K562 (cell line): ENCODE data around the gene PAX8. TPM values are rescaled to one million over a fixed set of nuclear protein-coding genes. Genes with fewer than 3 reads are reported as not detected.

Experiments used
- ADNP ChIP-seq: fragments of 200-800 bp; sonication (Bioruptor generic); IDR thresholded peaks from 2 replicates; pipeline ENCODE4 v1.6.1; 2016; ENCODE audit warnings: missing genetic modification characterization, missing compliant biosample characterization
- ARID1B ChIP-seq: fragments of 450-650 bp; IDR thresholded peaks from 2 replicates; pipeline ENCODE4 v1.6.1; 2016; ENCODE audit warnings: antibody characterized with exemption, mild to moderate bottlenecking, inconsistent platforms
- ATF7 ChIP-seq: fragments of 450-650 bp; IDR thresholded peaks from 2 replicates; pipeline ENCODE4 v1.7.1; 2014; ENCODE audit warnings: mild to moderate bottlenecking, moderate library complexity
- PYGO2 ChIP-seq: fragments of 450-650 bp; IDR thresholded peaks from 2 replicates; pipeline ENCODE4 v1.6.1; 2016; ENCODE audit warnings: mild to moderate bottlenecking, missing genetic modification characterization, moderate library complexity, missing compliant biosample characterization
- TFAM ChIP-seq: fragments of 250-450 bp; sonication (Bioruptor Pico); conservative IDR thresholded peaks from 2 replicates; pipeline ENCODE4 v1.5.0; 2021; ENCODE audit warnings: mild to moderate bottlenecking, moderate library complexity
- ZBTB1 ChIP-seq: sonication (generic); formaldehyde crosslinking; IDR thresholded peaks from 2 replicates; pipeline ENCODE4 v1.8.1; 2023; ENCODE audit warnings: missing genetic modification reagents, low read depth, mild to moderate bottlenecking, borderline replicate concordance
- ZNF316 ChIP-seq: fragments of 450-650 bp; IDR thresholded peaks from 2 replicates; pipeline ENCODE4 v1.6.1; 2016
- ZNF445 ChIP-seq: fragments of 250-450 bp; sonication (Bioruptor Pico); IDR thresholded peaks from 2 replicates; pipeline ENCODE4 v1.4.0; 2020; ENCODE audit warnings: low read depth, mild to moderate bottlenecking, moderate library complexity
- polyA plus RNA-seq, 8 experiments: library from polyadenylated mRNA; depleted of rRNA in 4 of 8; stranded (reverse) in 5 of 8; unstranded in 3 of 8; fragments of >200 nt; fragmentation: Nextera tagmentation in 2 of 8; fragmentation: Illumina TruSeq in 1 of 8; extraction: Ambion mirVana in 2 of 8; extraction: Trizol in 1 of 8; gene quantifications; 2 replicates each; pipeline versions ENCODE4 v1.2.1 to v1.2.3, GENCODE V29; 2011 to 2014; ENCODE audit warnings: inconsistent platforms in 1 of 8, missing spikeins in 1 of 8
- total RNA-seq, 7 experiments: library from RNA; depleted of rRNA in 6 of 7; stranded (reverse); fragments of >200 nt in 6 of 7; fragmentation: Illumina TruSeq in 2 of 7; extraction: Trizol in 2 of 7; gene quantifications; 2 replicates each; pipeline versions ENCODE4 v1.2.1 to v1.2.3, GENCODE V29; 2011 to 2021; ENCODE audit warnings: low replicate concordance in 1 of 7
- TF ChIP-seq, protein P1 (sequence below), 2 experiments: fragments of 150-350 bp in 1 of 2; IDR thresholded peaks; 2 replicates each; pipeline ENCODE4 v1.6.1; 2012 to 2016; ENCODE audit warnings: low read depth in 2 of 2, low read length in 2 of 2, mild to moderate bottlenecking in 1 of 2, moderate library complexity in 1 of 2
- TF ChIP-seq, protein P2 (sequence below): IDR thresholded peaks from 2 replicates; pipeline ENCODE4 v1.6.1; 2011; ENCODE audit warnings: borderline replicate concordance, low read depth, mild to moderate bottlenecking, moderate library complexity, low read length; ENCODE audit not compliant: insufficient read depth, poor library complexity, severe bottlenecking

Gene PAX8
- total and polyA plus RNA-seq, 9 of the 15 experiments (the other 6 are each of a cell fraction or from before 2014, with no cell fraction given) = 0.13 to 2.1 (median 0.51) TPM

DNA sequence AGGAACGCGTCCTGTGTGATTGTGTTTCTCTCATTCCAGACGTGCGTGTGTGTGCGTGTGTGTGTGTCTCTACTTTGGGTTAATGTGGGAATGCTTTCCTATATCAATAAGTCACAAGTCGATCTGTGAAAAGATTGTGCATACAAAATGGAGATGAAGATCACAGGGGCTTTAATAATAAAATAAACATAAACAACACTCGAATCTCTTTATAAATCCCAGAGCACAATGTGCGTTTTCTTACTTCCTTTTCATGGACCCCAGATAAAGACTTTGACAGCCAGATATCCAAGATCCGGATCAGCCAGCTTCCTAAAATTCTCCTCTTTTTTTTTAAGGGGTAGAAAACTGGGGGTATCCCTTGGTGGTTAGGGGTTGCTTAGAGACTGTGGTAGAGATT lies 4.7 kb downstream of the PAX8 start (continued):
- TF ChIP-seq, protein P1, sequence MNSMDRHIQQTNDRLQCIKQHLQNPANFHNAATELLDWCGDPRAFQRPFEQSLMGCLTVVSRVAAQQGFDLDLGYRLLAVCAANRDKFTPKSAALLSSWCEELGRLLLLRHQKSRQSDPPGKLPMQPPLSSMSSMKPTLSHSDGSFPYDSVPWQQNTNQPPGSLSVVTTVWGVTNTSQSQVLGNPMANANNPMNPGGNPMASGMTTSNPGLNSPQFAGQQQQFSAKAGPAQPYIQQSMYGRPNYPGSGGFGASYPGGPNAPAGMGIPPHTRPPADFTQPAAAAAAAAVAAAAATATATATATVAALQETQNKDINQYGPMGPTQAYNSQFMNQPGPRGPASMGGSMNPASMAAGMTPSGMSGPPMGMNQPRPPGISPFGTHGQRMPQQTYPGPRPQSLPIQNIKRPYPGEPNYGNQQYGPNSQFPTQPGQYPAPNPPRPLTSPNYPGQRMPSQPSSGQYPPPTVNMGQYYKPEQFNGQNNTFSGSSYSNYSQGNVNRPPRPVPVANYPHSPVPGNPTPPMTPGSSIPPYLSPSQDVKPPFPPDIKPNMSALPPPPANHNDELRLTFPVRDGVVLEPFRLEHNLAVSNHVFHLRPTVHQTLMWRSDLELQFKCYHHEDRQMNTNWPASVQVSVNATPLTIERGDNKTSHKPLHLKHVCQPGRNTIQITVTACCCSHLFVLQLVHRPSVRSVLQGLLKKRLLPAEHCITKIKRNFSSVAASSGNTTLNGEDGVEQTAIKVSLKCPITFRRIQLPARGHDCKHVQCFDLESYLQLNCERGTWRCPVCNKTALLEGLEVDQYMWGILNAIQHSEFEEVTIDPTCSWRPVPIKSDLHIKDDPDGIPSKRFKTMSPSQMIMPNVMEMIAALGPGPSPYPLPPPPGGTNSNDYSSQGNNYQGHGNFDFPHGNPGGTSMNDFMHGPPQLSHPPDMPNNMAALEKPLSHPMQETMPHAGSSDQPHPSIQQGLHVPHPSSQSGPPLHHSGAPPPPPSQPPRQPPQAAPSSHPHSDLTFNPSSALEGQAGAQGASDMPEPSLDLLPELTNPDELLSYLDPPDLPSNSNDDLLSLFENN (IDR thresholded peaks at IDR 0.05; ENCODE audit: low read depth in 2 of 2, low read length in 2 of 2) = no peak
- TF ChIP-seq TFAM (CRISPR knock-in tag) (no peak), ADNP (no peak), ZNF316 (no peak), ATF7 (no peak), PYGO2 (tag) (no peak), ZBTB1 (CRISPR knock-in tag) (no peak), ARID1B (no peak), ZNF445 (CRISPR knock-in tag) (no peak)
- TF ChIP-seq, protein P2, sequence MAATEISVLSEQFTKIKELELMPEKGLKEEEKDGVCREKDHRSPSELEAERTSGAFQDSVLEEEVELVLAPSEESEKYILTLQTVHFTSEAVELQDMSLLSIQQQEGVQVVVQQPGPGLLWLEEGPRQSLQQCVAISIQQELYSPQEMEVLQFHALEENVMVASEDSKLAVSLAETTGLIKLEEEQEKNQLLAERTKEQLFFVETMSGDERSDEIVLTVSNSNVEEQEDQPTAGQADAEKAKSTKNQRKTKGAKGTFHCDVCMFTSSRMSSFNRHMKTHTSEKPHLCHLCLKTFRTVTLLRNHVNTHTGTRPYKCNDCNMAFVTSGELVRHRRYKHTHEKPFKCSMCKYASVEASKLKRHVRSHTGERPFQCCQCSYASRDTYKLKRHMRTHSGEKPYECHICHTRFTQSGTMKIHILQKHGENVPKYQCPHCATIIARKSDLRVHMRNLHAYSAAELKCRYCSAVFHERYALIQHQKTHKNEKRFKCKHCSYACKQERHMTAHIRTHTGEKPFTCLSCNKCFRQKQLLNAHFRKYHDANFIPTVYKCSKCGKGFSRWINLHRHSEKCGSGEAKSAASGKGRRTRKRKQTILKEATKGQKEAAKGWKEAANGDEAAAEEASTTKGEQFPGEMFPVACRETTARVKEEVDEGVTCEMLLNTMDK = no peak
- TF ChIP-seq, all 486 proteins: peak for 0
